ENCODE data around the gene ENTPD8. TPM values are rescaled to one million over a fixed set of nuclear protein-coding genes. Genes with fewer than 3 reads are reported as not detected.
"Not testable (repeated sequence)": the region's sequence is repeated elsewhere in the genome, so short reads cannot be mapped to it uniquely, and the experiment has no call there.

ENTPD8 gene
- total RNA-seq, 2 donors from 2014 or later = 0.33 to 0.75 TPM

GRCh38 chr9:137453643-137454081 is 12.5 kb upstream of the ENTPD8 start:
- H3K9ac ChIP-seq (ENCODE audit: extremely low read depth, low read length, poor library complexity, severe bottlenecking) = no peak overlapping the region
- WGBS, 2 experiments (ENCODE audit: insufficient coverage in 1 of 2, insufficient read length in 1 of 2) = 26 to 35% methylated on average over 4 to 23 of the region's 25 CpGs
- DNase-seq = peak; percentile 95
- no peaks in the 10 kb centered on the region for H3K9me3 ChIP-seq (ENCODE audit: control insufficient read depth, low read length)
- H3K4me3 ChIP-seq (ENCODE audit: low read length) = no peak overlapping the region
- Mint-ChIP-seq H3K9me3 (no peaks in the 10 kb centered on the region), H3K27me3 (ENCODE audit: insufficient read depth) (no peaks in the 10 kb centered on the region), H3K36me3 (ENCODE audit: low read depth) (peaks cover 19% of the 10 kb centered on the region), H3K27ac (peak overlapping the region; percentile 72), H3K4me1 (peaks cover 1% of the 10 kb centered on the region), H3K4me3 (peak overlapping the region; percentile 53)
- H3K27ac ChIP-seq (ENCODE audit: low read depth, low read length) = no peak overlapping the region
- H3K4me1 ChIP-seq (ENCODE audit: control insufficient read depth, insufficient read depth, low read length) = peaks cover 4% of the 10 kb centered on the region
- no peak for TF ChIP-seq CTCF (conservative IDR thresholded peaks at IDR 0.05)
- peaks cover 19% of the 10 kb centered on the region for H3K36me3 ChIP-seq (ENCODE audit: control insufficient read depth, insufficient read depth, low read length)
- no peaks in the 10 kb centered on the region for H3K27me3 ChIP-seq (ENCODE audit: control insufficient read depth, insufficient read depth, low read length, poor library complexity, severe bottlenecking)

- no peak for DNase-seq
- no peak for TF ChIP-seq CTCF (conservative IDR thresholded peaks at IDR 0.05)
- Mint-ChIP-seq H3K36me3 (ENCODE audit: low read depth) (peaks cover 19% of the 10 kb centered on the region), H3K4me1 (peaks cover 1% of the 10 kb centered on the region), H3K9me3 (no peaks in the 10 kb centered on the region), H3K27ac (no peak overlapping the region), H3K4me3 (peak overlapping the region; percentile 53), H3K27me3 (ENCODE audit: insufficient read depth) (no peaks in the 10 kb centered on the region)
- H3K4me3 ChIP-seq (ENCODE audit: low read length) = no peak overlapping the region
- peaks cover 19% of the 10 kb centered on the region for H3K36me3 ChIP-seq (ENCODE audit: control insufficient read depth, insufficient read depth, low read length)
- 90 to 91% methylated on average over 35 to 43 of the region's 43 CpGs for WGBS, 2 experiments (ENCODE audit: insufficient coverage in 1 of 2, insufficient read length in 1 of 2)
- no peaks in the 10 kb centered on the region for H3K9me3 ChIP-seq (ENCODE audit: control insufficient read depth, low read length)
- no peaks in the 10 kb centered on the region for H3K27me3 ChIP-seq (ENCODE audit: control insufficient read depth, insufficient read depth, low read length, poor library complexity, severe bottlenecking)
- no peak overlapping the region for H3K27ac ChIP-seq (ENCODE audit: low read depth, low read length)
- peaks cover 4% of the 10 kb centered on the region for H3K4me1 ChIP-seq (ENCODE audit: control insufficient read depth, insufficient read depth, low read length)
- H3K9ac ChIP-seq (ENCODE audit: extremely low read depth, low read length, poor library complexity, severe bottlenecking) = no peak overlapping the region
Measured at GRCh38 chr9:137452761-137453642, 11.8 kb upstream of the ENTPD8 start.

- Histone ChIP-seq H3K27me3 (ENCODE audit: control insufficient read depth, insufficient read depth, low read length, poor library complexity, severe bottlenecking) (no peaks in the 10 kb centered on the region), H3K27ac (ENCODE audit: low read depth, low read length) (no peak overlapping the region), H3K4me1 (ENCODE audit: control insufficient read depth, insufficient read depth, low read length) (peaks cover 4% of the 10 kb centered on the region), H3K36me3 (ENCODE audit: control insufficient read depth, insufficient read depth, low read length) (peaks cover 17% of the 10 kb centered on the region), H3K4me3 (ENCODE audit: low read length) (no peak overlapping the region), H3K9ac (ENCODE audit: extremely low read depth, low read length, poor library complexity, severe bottlenecking) (no peak overlapping the region), H3K9me3 (ENCODE audit: control insufficient read depth, low read length) (no peaks in the 10 kb centered on the region)
- DNase-seq = no peak
- H3K27ac Mint-ChIP-seq = no peak overlapping the region
- no peak for TF ChIP-seq CTCF (conservative IDR thresholded peaks at IDR 0.05)
- no peaks in the 10 kb centered on the region for H3K9me3 Mint-ChIP-seq
- H3K36me3 Mint-ChIP-seq (ENCODE audit: low read depth) = peaks cover 19% of the 10 kb centered on the region
- H3K27me3 Mint-ChIP-seq (ENCODE audit: insufficient read depth) = no peaks in the 10 kb centered on the region
- WGBS, 2 experiments (ENCODE audit: insufficient coverage in 1 of 2, insufficient read length in 1 of 2) = 95 to 97% methylated on average over 16 to 17 of the region's 17 CpGs
- H3K4me1 Mint-ChIP-seq = peaks cover 1% of the 10 kb centered on the region
- no peak overlapping the region for H3K4me3 Mint-ChIP-seq
Measured at GRCh38 chr9:137452006-137452760, 11.0 kb upstream of the ENTPD8 start.

GRCh38 chr9:137451264-137452005 is 10.3 kb upstream of the ENTPD8 start:
- H3K4me3 ChIP-seq (ENCODE audit: low read length); DNase-seq; H3K27me3 Mint-ChIP-seq (ENCODE audit: insufficient read depth); H3K27ac ChIP-seq (ENCODE audit: low read depth, low read length); H3K4me3 Mint-ChIP-seq; H3K4me1 ChIP-seq (ENCODE audit: control insufficient read depth, insufficient read depth, low read length); H3K9me3 ChIP-seq (ENCODE audit: control insufficient read depth, low read length); H3K27ac Mint-ChIP-seq; H3K4me1 Mint-ChIP-seq; H3K9ac ChIP-seq (ENCODE audit: extremely low read depth, low read length, poor library complexity, severe bottlenecking); H3K27me3 ChIP-seq (ENCODE audit: control insufficient read depth, insufficient read depth, low read length, poor library complexity, severe bottlenecking); H3K9me3 Mint-ChIP-seq: not testable (repeated sequence)
- H3K36me3 ChIP-seq (ENCODE audit: control insufficient read depth, insufficient read depth, low read length) = peaks cover 13% of the 10 kb centered on the region
- peaks cover 14% of the 10 kb centered on the region for H3K36me3 Mint-ChIP-seq (ENCODE audit: low read depth)
- 95 to 100% methylated on average over 4 to 15 of the region's 31 CpGs for WGBS, 2 experiments (ENCODE audit: insufficient coverage in 1 of 2, insufficient read length in 1 of 2)
